Transverse colon (tissue), 4 donors: Measurements from ENCODE around the gene TAGAP. TPM values are rescaled to one million over a fixed set of nuclear protein-coding genes. Genes with fewer than 3 reads are reported as not detected.

Experiments
- DNase-seq: peaks from one replicate; pipeline ENCODE4 v3.0.0-alpha.2; 2019
- H3K27ac ChIP-seq, 4 donors: fragments of 200-600 bp; sonication (generic); 2 replicates each; pipeline ENCODE4 v1.5.1; 2016 to 2018; ENCODE audit warnings: inconsistent platforms in 4 of 4
- H3K27me3 ChIP-seq: fragments of 200-600 bp; sonication (generic); 2 replicates; pipeline ENCODE4 v1.5.1; 2017; ENCODE audit warnings: inconsistent platforms
- H3K36me3 ChIP-seq, 4 donors: fragments of 200-600 bp; sonication (generic); 2 replicates each; pipeline ENCODE4 v1.5.1; 2017 to 2019; ENCODE audit warnings: inconsistent platforms in 4 of 4
- H3K4me1 ChIP-seq, 4 donors: fragments of 200-600 bp; sonication (generic); 2 replicates each; pipeline ENCODE4 v1.5.1; 2017 to 2020; ENCODE audit warnings: inconsistent platforms in 4 of 4
- H3K4me3 ChIP-seq, 4 donors: fragments of 200-600 bp; sonication (generic); 1 replicate in 1 of 4; 2 replicates in 3 of 4; pipeline versions ENCODE4 v1.5.1 to v1.6.1; 2017 to 2019; ENCODE audit warnings: inconsistent platforms in 4 of 4
- H3K9me3 ChIP-seq, 2 donors: fragments of 200-600 bp; sonication (generic); 2 replicates each; pipeline ENCODE4 v1.5.1; 2017 to 2019; ENCODE audit warnings: inconsistent platforms in 2 of 2
- CTCF ChIP-seq, 5 experiments: fragments of 200-600 bp in 3 of 5; fragments of 450-650 bp in 2 of 5; sonication (generic) in 3 of 5; IDR thresholded peaks; 1 replicate in 2 of 5; 2 replicates in 3 of 5; pipeline ENCODE4 v1.5.1; 2016 to 2017; ENCODE audit warnings: antibody characterized with exemption in 5 of 5, inconsistent platforms in 3 of 5, mild to moderate bottlenecking in 2 of 5, moderate library complexity in 1 of 5
- EP300 ChIP-seq: sonication (generic); formaldehyde crosslinking; IDR thresholded peaks from one replicate; pipeline ENCODE4 v1.6.1; 2017; ENCODE audit warnings: antibody characterized with exemption, low read depth
- POLR2A ChIP-seq: fragments of 450-650 bp; IDR thresholded peaks from one replicate; pipeline ENCODE4 v1.6.1; 2016; ENCODE audit warnings: antibody characterized with exemption, mild to moderate bottlenecking, moderate library complexity
- POLR2AphosphoS5 ChIP-seq, 3 donors: sonication (generic); formaldehyde crosslinking; IDR thresholded peaks; one replicate each; pipeline ENCODE4 v1.6.1; 2016; ENCODE audit warnings: antibody characterized with exemption in 3 of 3
- WGBS, 2 donors: methylation state at CpG; one replicate each; pipeline ENCODE4 v1.1.5; 2018; ENCODE audit warnings: low coverage in 1 of 2; 5-methylcytosine and 5-hydroxymethylcytosine counted together
- in situ Hi-C, 4 donors: fragments of 200-750 bp; cut with MboI; loops; one replicate each; pipeline versions ENCODE4 v1.15.0 to v1.15.1; 2017; ENCODE audit warnings: low sequenced_read_pairs in 3 of 4, low pct_ligation_motif_present in 1 of 4, low pct_unique_long_range_greater_than_20kb in 1 of 4
- intact Hi-C: fragments of 100-400 bp; cut with DNase I; formaldehyde crosslinking; loops from one replicate; pipeline ENCODE4 v1.15.1; 2023; ENCODE audit warnings: low total_unique reads
- total RNA-seq, 4 donors: library from RNA; depleted of rRNA; stranded (reverse); fragments of >200 nt; gene quantifications; one replicate each; pipeline ENCODE4 v1.1.0, GENCODE V29; 2016

The TAGAP gene
- total RNA-seq, 4 donors from 2014 or later = 5.1 to 10.3 (median 8.9) TPM

- Histone ChIP-seq H3K9me3 (no peaks in the 10 kb centered on the region), H3K4me1 (no peaks in the 10 kb centered on the region), H3K4me3 (no peak overlapping the region), H3K36me3 (no peaks in the 10 kb centered on the region), H3K27ac (no peak overlapping the region), H3K27me3 (no peaks in the 10 kb centered on the region)
- 81 to 87% methylated on average over 5 of the region's 5 CpGs for WGBS, 2 donors
- no peak for DNase-seq
- intact Hi-C loops (no loop called here), in situ Hi-C loops (loop anchor here in 2 of 4 donors (10.0 kb wide), 2 partner anchors 97 to 127 kb away; no protein-coding TSS in a partner anchor)
- TF ChIP-seq POLR2A (no peak), POLR2AphosphoS5 (IDR thresholded peaks at IDR 0.05) (no peak), EP300 (no peak), CTCF (IDR thresholded peaks at IDR 0.05) (no peak)
Observed at GRCh38 chr6:159007510-159007909, 37.3 kb downstream of the TAGAP start.

- H3K27ac ChIP-seq = no peak overlapping the region
- H3K27me3 ChIP-seq = no peaks in the 10 kb centered on the region
- 90% methylated on average over 5 of the region's 5 CpGs for WGBS, 2 donors
- H3K4me3 ChIP-seq = no peak overlapping the region
- no peak for DNase-seq
- no peaks in the 10 kb centered on the region for H3K9me3 ChIP-seq
- TF ChIP-seq POLR2A = no peak
- intact Hi-C loops (no loop called here), in situ Hi-C loops (loop anchor here in 2 of 4 donors (10.0 kb wide), 2 partner anchors 99 to 129 kb away; no protein-coding TSS in a partner anchor)
- H3K36me3 ChIP-seq = no peaks in the 10 kb centered on the region
- H3K4me1 ChIP-seq = peaks cover 0 to 10% (median 7%) of the 10 kb centered on the region in 4 donors
Observed at GRCh38 chr6:159005436-159005835, 39.4 kb downstream of the TAGAP start.

- WGBS, 2 donors = 62 to 87% methylated on average over 3 of the region's 3 CpGs
- H3K27me3 ChIP-seq = no peaks in the 10 kb centered on the region
- no peaks in the 10 kb centered on the region for H3K9me3 ChIP-seq
- H3K27ac ChIP-seq = no peak overlapping the region
- no peaks in the 10 kb centered on the region for H3K36me3 ChIP-seq
- TF ChIP-seq CTCF (IDR thresholded peaks at IDR 0.05) = no peak
- no peak for TF ChIP-seq POLR2AphosphoS5 (IDR thresholded peaks at IDR 0.05)
- no peak for TF ChIP-seq POLR2A
- no peak for TF ChIP-seq EP300
- in situ Hi-C loops = loop anchor here in 2 of 4 donors (10.0 kb wide), 2 partner anchors 100 to 130 kb away; no protein-coding TSS in a partner anchor
- intact Hi-C loops = no loop called here
- H3K4me3 ChIP-seq = no peak overlapping the region
- DNase-seq = no peak
- H3K4me1 ChIP-seq = peaks cover 0 to 12% (median 8%) of the 10 kb centered on the region in 4 donors
Observed at GRCh38 chr6:159004592-159004991, 40.2 kb downstream of the TAGAP start.

GRCh38 chr6:159002432-159003155, 42.2 kb downstream of the TAGAP start:
- H3K4me3 ChIP-seq = no peak overlapping the region
- H3K27me3 ChIP-seq = no peaks in the 10 kb centered on the region
- H3K27ac ChIP-seq = no peak overlapping the region
- 94 to 95% methylated on average over 12 of the region's 12 CpGs for WGBS, 2 donors
- in situ Hi-C loops = loop anchor here in 2 of 4 donors (10.0 kb wide), 2 partner anchors 102 to 132 kb away; no protein-coding TSS in a partner anchor
- no peak for DNase-seq
- intact Hi-C loops = no loop called here
- H3K4me1 ChIP-seq = peaks cover 0 to 16% (median 10%) of the 10 kb centered on the region in 4 donors
- TF ChIP-seq CTCF (IDR thresholded peaks at IDR 0.05) (no peak), POLR2AphosphoS5 (IDR thresholded peaks at IDR 0.05) (no peak), EP300 (no peak), POLR2A (no peak)
- no peaks in the 10 kb centered on the region for H3K9me3 ChIP-seq
- no peaks in the 10 kb centered on the region for H3K36me3 ChIP-seq
